HCT116 (cell line): ENCODE measurements around the gene MLC1. TPM values are rescaled to one million over a fixed set of nuclear protein-coding genes. Genes with fewer than 3 reads are reported as not detected.
A peak's percentile ranks its signal among the peaks of the same experiment; 100 is the strongest.

Experiments used
- ATAC-seq: fragments of 200-7000 bp; cut with Tn5 transposase; 2 replicates; pipeline ENCODE4 v1.9.1; 2020; ENCODE audit warnings: mild to moderate bottlenecking, moderate library complexity
- BruUV-seq: library from RNA; stranded (reverse); fragments of 400-500 nt; replicated peaks from 2 replicates; lab custom pipeline; 2021; lab: Mats Ljungman, UMichigan
- CTCF ChIA-PET: fragments of 300-600 bp; sonication (Branson Sonifier 250); formaldehyde crosslinking; loops from one replicate; lab custom pipeline; 2021; ENCODE audit warnings: antibody characterized with exemption; lab: Charles Lee
- POLR2A ChIA-PET: fragments of 300-600, 350-600 bp; sonication (Branson Sonifier 250); formaldehyde crosslinking; loops from one replicate; lab custom pipeline; 2021; ENCODE audit warnings: antibody characterized with exemption; lab: Charles Lee
- RAD21 ChIA-PET, 2 experiments: fragments of 300-600 bp; sonication (Branson Sonifier 250); formaldehyde crosslinking; loops; one replicate each; lab custom pipeline; 2023; ENCODE audit warnings: low total read pairs in 2 of 2; ENCODE audit not compliant: uncharacterized antibody in 2 of 2, unreplicated experiment in 2 of 2, low non-redundant PET in 1 of 2; lab: Charles Lee
- DNase-seq: peaks from one replicate; pipeline ENCODE4 v3.0.0-alpha.2; 2010; ENCODE audit warnings: low read depth, low spot score
- H2AFZ ChIP-seq: fragments of 200-600 bp; shearing (Covaris generic), sonication (generic); 2 replicates; pipeline ENCODE4 v1.6.1; 2017; ENCODE audit warnings: low read depth, mixed run types, mixed read lengths, antibody characterized with exemption, low read length; ENCODE audit not compliant: poor library complexity, severe bottlenecking
- H3K27ac ChIP-seq: 2 replicates; pipeline ENCODE4 v1.5.1; 2012; ENCODE audit warnings: low read depth, low read length
- H3K27me3 ChIP-seq: fragments of 200-600 bp; sonication (generic); 2 replicates; pipeline ENCODE4 v1.6.1; 2016; ENCODE audit warnings: mixed run types, low read length, mixed read lengths; ENCODE audit not compliant: insufficient read depth
- H3K36me3 ChIP-seq, 2 experiments: fragments of 200-500 bp in 1 of 2; fragments of 200-600 bp in 1 of 2; sonication (Bioruptor generic) in 1 of 2; sonication (generic) in 1 of 2; 2 replicates each; pipeline versions ENCODE4 v1.5.1 to v1.6.1; 2014 to 2016; ENCODE audit warnings: low read length in 2 of 2, inconsistent platforms in 1 of 2, mixed read lengths in 1 of 2, mixed run types in 1 of 2; ENCODE audit not compliant: insufficient read depth in 2 of 2, control insufficient read depth in 1 of 2
- H3K4me1 ChIP-seq, 2 experiments: fragments of 200-600 bp in 1 of 2; sonication (generic) in 1 of 2; 2 replicates each; pipeline versions ENCODE4 v1.5.1 to v1.6.1; 2012 to 2017; ENCODE audit warnings: low read length in 2 of 2, inconsistent platforms in 1 of 2, mild to moderate bottlenecking in 1 of 2, mixed read lengths in 1 of 2, mixed run types in 1 of 2, moderate library complexity in 1 of 2; ENCODE audit not compliant: insufficient read depth in 2 of 2, control insufficient read depth in 1 of 2
- H3K4me2 ChIP-seq: fragments of 200-600 bp; sonication (generic); 2 replicates; pipeline ENCODE4 v1.6.1; 2017; ENCODE audit warnings: mixed run types, low read length, mixed read lengths
- H3K4me3 ChIP-seq, 2 experiments: fragments of 200-600 bp in 1 of 2; sonication (generic) in 1 of 2; replicated peaks in 1 of 2; 2 replicates each; pipeline ENCODE4 v1.5.1; 2011 to 2016; ENCODE audit warnings: low read length in 2 of 2, control low read depth in 1 of 2, low read depth in 1 of 2, mild to moderate bottlenecking in 1 of 2, mixed read lengths in 1 of 2, mixed run types in 1 of 2
- H3K79me2 ChIP-seq: fragments of 200-600 bp; sonication (generic); 2 replicates; pipeline ENCODE4 v1.6.1; 2017; ENCODE audit warnings: mild to moderate bottlenecking, mixed run types, low read length, moderate library complexity, mixed read lengths; ENCODE audit not compliant: insufficient read depth
- H3K9ac ChIP-seq: fragments of 200-600 bp; sonication (generic); 2 replicates; pipeline ENCODE4 v1.6.1; 2016; ENCODE audit warnings: low read length, mixed read lengths
- H3K9me2 ChIP-seq: fragments of 200-600 bp; sonication (generic), shearing (Covaris generic); 2 replicates; pipeline ENCODE4 v1.6.1; 2017; ENCODE audit warnings: mixed run types, mild to moderate bottlenecking, moderate library complexity; ENCODE audit not compliant: insufficient read depth
- H3K9me3 ChIP-seq, 2 experiments: fragments of 200-500 bp in 1 of 2; fragments of 200-600 bp in 1 of 2; sonication (Bioruptor generic) in 1 of 2; sonication (generic) in 1 of 2; 2 replicates each; pipeline ENCODE4 v1.6.1; 2014 to 2017; ENCODE audit warnings: low read length in 2 of 2, mixed read lengths in 2 of 2, inconsistent platforms in 1 of 2, low read depth in 1 of 2, mild to moderate bottlenecking in 1 of 2, mixed run types in 1 of 2, moderate library complexity in 1 of 2; ENCODE audit not compliant: control insufficient read depth in 1 of 2, insufficient read depth in 1 of 2
- H4K20me1 ChIP-seq: fragments of 200-600 bp; sonication (generic), shearing (Covaris generic); 2 replicates; pipeline ENCODE4 v1.6.1; 2017; ENCODE audit warnings: mixed run types, mild to moderate bottlenecking, moderate library complexity; ENCODE audit not compliant: insufficient read depth
- CBX3 ChIP-seq: IDR thresholded peaks from 2 replicates; pipeline ENCODE4 v1.6.1; 2012; ENCODE audit warnings: low read depth
- EGR1 ChIP-seq: IDR thresholded peaks from 2 replicates; pipeline ENCODE4 v1.6.1; 2012; ENCODE audit warnings: low read depth
- ELF1 ChIP-seq: IDR thresholded peaks from 2 replicates; pipeline ENCODE4 v1.6.1; 2012; ENCODE audit warnings: low read depth, borderline replicate concordance
- FOSL1 ChIP-seq: IDR thresholded peaks from 2 replicates; pipeline ENCODE4 v1.6.1; 2012; ENCODE audit warnings: low read depth
- POLR2AphosphoS5 ChIP-seq: IDR thresholded peaks from 2 replicates; pipeline ENCODE4 v1.6.1; 2011; ENCODE audit warnings: mild to moderate bottlenecking, low read depth, low read length, moderate library complexity
- RAD21 ChIP-seq: IDR thresholded peaks from 2 replicates; pipeline ENCODE4 v1.6.1; 2012; ENCODE audit warnings: low read depth, mild to moderate bottlenecking
- SP1 ChIP-seq: IDR thresholded peaks from 2 replicates; pipeline ENCODE4 v1.6.1; 2012; ENCODE audit warnings: low read depth
- YY1 ChIP-seq: IDR thresholded peaks from 2 replicates; pipeline ENCODE4 v1.6.1; 2011; ENCODE audit warnings: low read length, low read depth, moderate library complexity, mild to moderate bottlenecking; ENCODE audit not compliant: insufficient replicate concordance; ENCODE audit errors: extremely low read depth
- ZFX ChIP-seq: fragments of 450-650 bp; IDR thresholded peaks from 2 replicates; pipeline ENCODE4 v1.6.1; 2017
- intact Hi-C: fragments of 100-400 bp; cut with micrococcal nuclease; formaldehyde crosslinking; loops from 2 replicates; pipeline ENCODE4 v1.10.0; 2022
- total RNA-seq: library from RNA; stranded (reverse); gene quantifications from one replicate; pipeline ENCODE4 v1.2.1, GENCODE V29; 2021; ENCODE audit not compliant: unreplicated experiment
- TF ChIP-seq, protein P1 (sequence below), 3 experiments: fragments of 200-600 bp in 1 of 3; sonication (generic) in 1 of 3; IDR thresholded peaks in 2 of 3; conservative IDR thresholded peaks in 1 of 3; 2 replicates each; pipeline ENCODE4 v1.5.1; 2012 to 2017; ENCODE audit warnings: low read depth in 2 of 3, low read length in 2 of 3, antibody characterized with exemption in 1 of 3, borderline replicate concordance in 1 of 3, control low read depth in 1 of 3, mild to moderate bottlenecking in 1 of 3, mixed read lengths in 1 of 3, mixed run types in 1 of 3, moderate library complexity in 1 of 3; ENCODE audit not compliant: insufficient read depth in 1 of 3
- TF ChIP-seq, protein P2 (sequence below): IDR thresholded peaks from 2 replicates; pipeline ENCODE4 v1.6.1; 2012

Gene MLC1
- total RNA-seq, 1 experiment from 2014 or later: not detected

DNA sequence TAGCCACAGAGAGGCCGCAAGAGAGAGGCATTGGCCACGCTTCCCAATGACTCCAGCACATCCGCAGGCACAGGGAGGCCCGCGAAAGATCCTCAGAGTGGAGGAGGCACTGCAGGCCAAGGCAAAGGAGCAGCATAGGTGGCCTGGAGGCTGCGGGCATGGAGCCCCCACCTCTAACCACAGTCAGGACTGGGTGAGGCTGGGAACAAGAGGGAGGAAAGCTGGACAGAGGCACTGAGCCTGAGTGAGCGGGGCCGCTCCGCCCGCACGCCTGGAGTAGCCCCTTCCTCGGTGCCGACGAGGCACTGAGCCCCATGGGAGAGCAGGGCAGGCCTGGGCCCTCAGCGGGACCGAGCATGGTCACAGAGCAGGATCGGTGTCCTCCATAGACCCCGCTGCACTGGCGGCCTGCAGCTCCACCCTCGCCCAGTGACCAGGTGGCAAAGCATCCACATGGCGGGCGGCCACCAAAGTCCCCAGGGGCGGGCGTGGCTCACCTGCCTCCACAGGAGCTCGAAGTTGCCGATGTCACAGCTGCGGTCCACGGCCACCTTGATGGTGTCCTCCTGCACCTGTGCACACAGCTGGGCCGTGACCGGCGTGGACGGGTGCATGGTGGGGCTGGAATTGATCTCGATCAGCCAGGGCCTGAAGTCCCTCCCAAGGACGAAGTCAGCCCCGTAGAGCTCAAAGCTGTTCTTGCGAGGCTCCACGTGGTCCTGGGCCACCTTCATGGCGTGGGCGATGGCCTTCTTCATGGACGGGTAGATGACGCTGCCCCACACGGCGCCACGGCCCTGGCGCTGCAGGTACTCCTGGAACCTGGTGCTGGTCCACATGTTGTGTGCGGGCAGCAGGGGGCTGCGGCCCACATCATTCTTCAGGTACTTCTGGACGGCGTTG, 53.8 kb downstream of the MLC1 start:
- DNase-seq (no peak), ATAC-seq (no peak)
- Histone ChIP-seq H4K20me1 (no peaks in the 10 kb centered on the region), H3K9me2 (no peaks in the 10 kb centered on the region), H3K36me3 (no peaks in the 10 kb centered on the region), H3K4me3 (no peak overlapping the region), H3K79me2 (no peaks in the 10 kb centered on the region), H3K4me1 (peaks cover 4 to 13% of the 10 kb centered on the region in 2 experiments; a peak in 2 of 4 replicates), H3K27me3 (no peaks in the 10 kb centered on the region), H3K4me2 (no peak overlapping the region), H3K9ac (no peak overlapping the region), H3K27ac (no peak overlapping the region), H3K9me3 (no peaks in the 10 kb centered on the region), H2AFZ (no peak overlapping the region)
- intact Hi-C loops: no loop called here
- TF ChIP-seq YY1: no peak
- BruUV-seq: no TSS peak
- RAD21 ChIA-PET: interaction anchor here (0.6 to 3.2 kb wide), 3 partner anchors 95 to 101 kb away, joined by 3 to 36 read pairs (median 6); no protein-coding TSS in a partner anchor
- POLR2A ChIA-PET: no interaction called here
- CTCF ChIA-PET: interaction anchor here (0.8 to 2.1 kb wide), 12 partner anchors 9 to 264 kb away, joined by 3 to 115 read pairs (median 6); partner anchors contain the start of genes ALG12 and CRELD2

DNA sequence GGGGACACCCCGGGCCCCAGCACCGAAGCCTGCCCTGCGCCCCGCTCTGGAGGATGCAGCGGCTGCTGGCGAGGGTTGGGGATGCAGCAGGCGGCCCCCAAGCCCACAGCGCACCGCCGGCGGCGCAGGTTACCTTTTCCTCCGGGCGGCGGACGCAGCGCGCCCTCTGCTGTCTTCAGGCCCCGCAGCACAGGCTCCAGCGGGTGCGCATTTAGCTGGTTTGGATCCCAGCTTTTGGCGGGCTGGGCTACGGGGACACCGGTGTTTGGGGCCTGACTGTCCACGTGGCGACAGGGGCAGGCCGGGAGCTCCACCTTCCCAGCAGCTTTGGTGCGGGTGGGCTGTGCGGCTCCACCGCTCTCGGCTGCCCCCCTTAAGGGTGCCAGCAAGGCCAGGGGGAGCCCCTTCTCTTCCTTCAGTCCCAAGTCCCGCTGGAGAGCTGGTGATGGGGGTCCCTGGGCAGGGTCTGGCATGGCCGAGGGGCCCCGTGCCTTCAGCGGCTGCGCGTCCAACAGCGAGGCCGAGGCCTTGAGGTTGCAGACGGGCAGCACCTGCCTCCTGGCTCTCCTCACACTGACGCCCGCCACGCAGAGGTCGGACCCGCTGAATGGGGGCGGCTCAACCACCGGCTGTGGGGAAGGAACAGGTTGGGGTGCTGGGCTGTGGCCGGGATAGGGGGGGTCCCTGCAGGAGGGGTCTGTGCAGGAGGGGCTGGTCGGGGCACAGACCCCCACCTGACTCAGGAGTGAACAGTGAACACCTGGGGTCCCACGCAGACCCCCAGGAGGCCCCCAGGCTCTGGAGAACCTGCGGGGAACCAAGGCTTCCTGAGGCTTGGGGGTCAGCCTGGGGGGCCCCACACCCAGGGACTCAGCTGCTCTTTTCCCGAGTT, 54.7 kb downstream of the MLC1 start:
- Histone ChIP-seq H3K4me1 (peaks cover 4 to 13% of the 10 kb centered on the region in 2 experiments; a peak in 2 of 4 replicates), H3K4me3 (peak overlapping the region; percentile 41 to 55), H2AFZ (peak overlapping the region; percentile 61), H3K9me2 (no peaks in the 10 kb centered on the region), H3K79me2 (no peaks in the 10 kb centered on the region), H3K9ac (no peak overlapping the region; the same call in 1 of the 2 replicates), H3K4me2 (peak overlapping the region; percentile 94), H4K20me1 (no peaks in the 10 kb centered on the region), H3K9me3 (no peaks in the 10 kb centered on the region), H3K27me3 (no peaks in the 10 kb centered on the region), H3K27ac (no peak overlapping the region), H3K36me3 (no peaks in the 10 kb centered on the region)
- RAD21 ChIA-PET: interaction anchor here (0.5 to 3.2 kb wide), 9 partner anchors 60 to 263 kb away, joined by 3 to 36 read pairs (median 3); no protein-coding TSS in a partner anchor
- no TSS peak for BruUV-seq
- POLR2A ChIA-PET: interaction anchor here (1.0 to 1.1 kb wide), 3 partner anchors 95 to 263 kb away, joined by 4 to 13 read pairs (median 4); no protein-coding TSS in a partner anchor
- ATAC-seq: peak; percentile 95
- intact Hi-C loops: loop anchor here (1.0 kb wide), 2 partner anchors 99 to 263 kb away; no protein-coding TSS in a partner anchor
- CTCF ChIA-PET: interaction anchor here (0.6 to 2.1 kb wide), 17 partner anchors 10 to 263 kb away, joined by 3 to 115 read pairs (median 5); partner anchors contain the start of genes ALG12 and CRELD2
- DNase-seq: peak; percentile 75
- TF ChIP-seq CBX3: no peak; the same call in 1 of the 2 replicates
- no peak for TF ChIP-seq YY1
- TF ChIP-seq ELF1: no peak
- TF ChIP-seq FOSL1: no peak
- TF ChIP-seq RAD21: peak; percentile 100
- TF ChIP-seq, protein P1, sequence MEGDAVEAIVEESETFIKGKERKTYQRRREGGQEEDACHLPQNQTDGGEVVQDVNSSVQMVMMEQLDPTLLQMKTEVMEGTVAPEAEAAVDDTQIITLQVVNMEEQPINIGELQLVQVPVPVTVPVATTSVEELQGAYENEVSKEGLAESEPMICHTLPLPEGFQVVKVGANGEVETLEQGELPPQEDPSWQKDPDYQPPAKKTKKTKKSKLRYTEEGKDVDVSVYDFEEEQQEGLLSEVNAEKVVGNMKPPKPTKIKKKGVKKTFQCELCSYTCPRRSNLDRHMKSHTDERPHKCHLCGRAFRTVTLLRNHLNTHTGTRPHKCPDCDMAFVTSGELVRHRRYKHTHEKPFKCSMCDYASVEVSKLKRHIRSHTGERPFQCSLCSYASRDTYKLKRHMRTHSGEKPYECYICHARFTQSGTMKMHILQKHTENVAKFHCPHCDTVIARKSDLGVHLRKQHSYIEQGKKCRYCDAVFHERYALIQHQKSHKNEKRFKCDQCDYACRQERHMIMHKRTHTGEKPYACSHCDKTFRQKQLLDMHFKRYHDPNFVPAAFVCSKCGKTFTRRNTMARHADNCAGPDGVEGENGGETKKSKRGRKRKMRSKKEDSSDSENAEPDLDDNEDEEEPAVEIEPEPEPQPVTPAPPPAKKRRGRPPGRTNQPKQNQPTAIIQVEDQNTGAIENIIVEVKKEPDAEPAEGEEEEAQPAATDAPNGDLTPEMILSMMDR (IDR thresholded peaks at IDR 0.05 in 2 of 3, conservative IDR thresholded peaks at IDR 0.05 in 1 of 3; ENCODE audit: borderline replicate concordance in 1 of 3, insufficient read depth in 1 of 3, low read depth in 2 of 3, low read length in 2 of 3): peak; percentile 82 to 98 (median 88)
- TF ChIP-seq POLR2AphosphoS5: no peak
- TF ChIP-seq EGR1: no peak
- TF ChIP-seq ZFX: peak; percentile 57; the same call in 1 of the 2 replicates
- TF ChIP-seq, protein P2, sequence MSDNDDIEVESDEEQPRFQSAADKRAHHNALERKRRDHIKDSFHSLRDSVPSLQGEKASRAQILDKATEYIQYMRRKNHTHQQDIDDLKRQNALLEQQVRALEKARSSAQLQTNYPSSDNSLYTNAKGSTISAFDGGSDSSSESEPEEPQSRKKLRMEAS: peak; percentile 85; the same call in 1 of the 2 replicates
- TF ChIP-seq SP1: no peak
